ENCODE measurements around the gene ACAD10.
A peak's percentile ranks its signal among the peaks of the same experiment; 100 is the strongest.

ACAD10 gene

GRCh38 chr12:111685811-111686573 is at the start of gene ACAD10, which contains the start of gene BRAP:
TSS of gene ACAD10 (plus strand) at chr12:111686053. CDS start at chr12:111692710, 6,657 bp downstream.
TSS of gene BRAP (minus strand) at chr12:111685956. CDS start at chr12:111685792, 164 bp downstream.
- DNase-seq (ENCODE audit: low read depth, low spot score): peak; percentile 44
- no peaks in the 10 kb centered on the region for H3K9me3 ChIP-seq (ENCODE audit: low read depth, low read length)

DNA sequence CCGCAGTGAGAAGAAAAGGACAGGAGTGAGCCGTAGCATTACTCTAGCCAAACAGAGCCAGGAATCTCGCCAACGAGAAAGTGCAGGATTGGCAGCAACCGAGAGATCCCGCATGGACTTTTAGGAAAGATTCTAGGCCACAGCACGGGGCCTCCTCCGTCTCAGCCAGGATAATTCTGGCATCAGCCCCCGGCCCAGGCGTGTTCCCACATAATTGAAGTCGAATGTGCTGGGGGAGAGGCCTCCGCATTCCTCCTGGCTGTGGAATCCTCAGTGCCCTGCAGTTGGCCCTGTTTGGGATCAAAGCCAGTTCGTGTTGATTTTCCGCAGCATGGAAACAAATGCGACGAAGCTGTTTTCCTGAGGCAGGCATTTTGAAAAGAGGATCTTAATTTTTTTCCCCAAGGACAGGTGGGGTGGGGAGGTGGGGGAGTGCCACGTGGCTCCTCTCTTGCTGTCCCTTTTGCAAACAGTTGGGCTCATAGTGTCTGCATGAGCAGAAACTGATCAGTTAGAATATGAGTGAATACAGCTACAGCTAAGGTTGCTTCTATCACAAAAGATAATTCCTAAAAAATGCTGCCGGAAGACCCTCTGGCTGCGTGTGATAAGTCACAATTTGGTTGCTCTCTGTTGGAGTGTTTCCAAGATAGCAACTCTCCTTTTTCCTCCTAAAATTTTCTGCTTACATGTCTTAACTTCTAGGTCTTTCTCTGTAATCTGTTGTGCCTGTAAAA is 49.5 kb upstream of the ACAD10 start:
- peak overlapping the region; percentile 75 for H3K4me3 ChIP-seq
- peak; percentile 83 for TF ChIP-seq FOXP2 (optimal IDR thresholded peaks at IDR 0.05; ENCODE audit: control extremely low read depth, extremely low read length, insufficient read depth)
- TF ChIP-seq EZH2 (IDR thresholded peaks at IDR 0.05): no peak
- TF ChIP-seq POLR2AphosphoS5 (IDR thresholded peaks at IDR 0.05; ENCODE audit: borderline replicate concordance, low read depth, low read length): peak; percentile 40; the same call in 1 of the 2 replicates
- H3K9ac ChIP-seq (ENCODE audit: insufficient read length): peak overlapping the region; percentile 75
- peak overlapping the region; percentile 99 for H3K27ac ChIP-seq
- peak; percentile 82 for DNase-seq (ENCODE audit: low read depth, low spot score)
- no peaks in the 10 kb centered on the region for H3K9me3 ChIP-seq (ENCODE audit: low read depth, low read length)
- H3K36me3 ChIP-seq (ENCODE audit: insufficient read depth, low read length): no peaks in the 10 kb centered on the region

More at GRCh38 chr12:111685811-111686573, at the start of gene ACAD10, which contains the start of gene BRAP:
- peak within 1 kb of the TSS; percentile 96 for H3K4me3 ChIP-seq
- H3K27ac ChIP-seq: peak within 1 kb of the TSS; percentile 75; the same call in 1 of the 2 replicates
- TF ChIP-seq FOXP2 (optimal IDR thresholded peaks at IDR 0.05; ENCODE audit: control extremely low read depth, extremely low read length, insufficient read depth): no peak
- no peak for TF ChIP-seq EZH2 (IDR thresholded peaks at IDR 0.05)
- TF ChIP-seq POLR2AphosphoS5 (IDR thresholded peaks at IDR 0.05; ENCODE audit: borderline replicate concordance, low read depth, low read length): peak; percentile 97
- H3K36me3 ChIP-seq (ENCODE audit: insufficient read depth, low read length): peaks cover 19% of the 10 kb centered on the region
- peak within 1 kb of the TSS; percentile 97 for H3K9ac ChIP-seq (ENCODE audit: insufficient read length)

- no peak for DNase-seq (ENCODE audit: low read depth, low spot score)
- peaks cover 9% of the 10 kb centered on the region for H3K36me3 ChIP-seq (ENCODE audit: insufficient read depth, low read length)
- TF ChIP-seq FOXP2 (optimal IDR thresholded peaks at IDR 0.05; ENCODE audit: control extremely low read depth, extremely low read length, insufficient read depth): no peak
- no peak for TF ChIP-seq EZH2 (IDR thresholded peaks at IDR 0.05)
- no peak for TF ChIP-seq POLR2AphosphoS5 (IDR thresholded peaks at IDR 0.05; ENCODE audit: borderline replicate concordance, low read depth, low read length)
- H3K9me3 ChIP-seq (ENCODE audit: low read depth, low read length): no peaks in the 10 kb centered on the region
- no peak overlapping the region for H3K4me3 ChIP-seq
- H3K27ac ChIP-seq: peak overlapping the region; percentile 12; the same call in 1 of the 2 replicates
- H3K9ac ChIP-seq (ENCODE audit: insufficient read length): no peak overlapping the region
Observed at GRCh38 chr12:111638556-111638955, 47.3 kb upstream of the ACAD10 start.

- Histone ChIP-seq H3K36me3 (ENCODE audit: insufficient read depth, low read length) (peaks cover 21% of the 10 kb centered on the region), H3K9me3 (ENCODE audit: low read depth, low read length) (no peaks in the 10 kb centered on the region), H3K9ac (ENCODE audit: insufficient read length) (no peak overlapping the region), H3K27ac (no peak overlapping the region), H3K4me3 (no peak overlapping the region)
- TF ChIP-seq FOXP2 (optimal IDR thresholded peaks at IDR 0.05; ENCODE audit: control extremely low read depth, extremely low read length, insufficient read depth): no peak
- TF ChIP-seq EZH2 (IDR thresholded peaks at IDR 0.05): no peak
- no peak for TF ChIP-seq POLR2AphosphoS5 (IDR thresholded peaks at IDR 0.05; ENCODE audit: borderline replicate concordance, low read depth, low read length)
- DNase-seq (ENCODE audit: low read depth, low spot score): no peak
Observed at GRCh38 chr12:111640506-111640905, 45.3 kb upstream of the ACAD10 start.

GRCh38 chr12:111642681-111643426 is 43.0 kb upstream of the ACAD10 start:
- Histone ChIP-seq H3K9ac (ENCODE audit: insufficient read length) (no peak overlapping the region), H3K9me3 (ENCODE audit: low read depth, low read length) (no peaks in the 10 kb centered on the region), H3K4me3 (no peak overlapping the region), H3K36me3 (ENCODE audit: insufficient read depth, low read length) (peaks cover 40% of the 10 kb centered on the region), H3K27ac (peak overlapping the region; percentile 54; the same call in 1 of the 2 replicates)
- DNase-seq (ENCODE audit: low read depth, low spot score): no peak
- TF ChIP-seq POLR2AphosphoS5 (IDR thresholded peaks at IDR 0.05; ENCODE audit: borderline replicate concordance, low read depth, low read length) (no peak), FOXP2 (optimal IDR thresholded peaks at IDR 0.05; ENCODE audit: control extremely low read depth, extremely low read length, insufficient read depth) (no peak), EZH2 (IDR thresholded peaks at IDR 0.05) (no peak)

GRCh38 chr12:111643427-111643826 is 42.4 kb upstream of the ACAD10 start:
- Histone ChIP-seq H3K4me3 (no peak overlapping the region), H3K36me3 (ENCODE audit: insufficient read depth, low read length) (peaks cover 40% of the 10 kb centered on the region)
- TF ChIP-seq POLR2AphosphoS5 (IDR thresholded peaks at IDR 0.05; ENCODE audit: borderline replicate concordance, low read depth, low read length) (no peak), FOXP2 (optimal IDR thresholded peaks at IDR 0.05; ENCODE audit: control extremely low read depth, extremely low read length, insufficient read depth) (no peak), EZH2 (IDR thresholded peaks at IDR 0.05) (no peak)

GRCh38 chr12:111645433-111645832 is 40.4 kb upstream of the ACAD10 start:
- DNase-seq (ENCODE audit: low read depth, low spot score): no peak
- H3K36me3 ChIP-seq (ENCODE audit: insufficient read depth, low read length): peaks cover 53% of the 10 kb centered on the region
- TF ChIP-seq FOXP2 (optimal IDR thresholded peaks at IDR 0.05; ENCODE audit: control extremely low read depth, extremely low read length, insufficient read depth): no peak
- no peak overlapping the region for H3K4me3 ChIP-seq
- H3K27ac ChIP-seq: no peak overlapping the region
- no peaks in the 10 kb centered on the region for H3K9me3 ChIP-seq (ENCODE audit: low read depth, low read length)
- H3K9ac ChIP-seq (ENCODE audit: insufficient read length): no peak overlapping the region

More at GRCh38 chr12:111643427-111643826, 42.4 kb upstream of the ACAD10 start:
- Histone ChIP-seq H3K9ac (ENCODE audit: insufficient read length) (no peak overlapping the region), H3K27ac (0 out of 2 replicates have a peak overlapping the region, but pooled peaks have one; percentile 54), H3K9me3 (ENCODE audit: low read depth, low read length) (no peaks in the 10 kb centered on the region)
- no peak for DNase-seq (ENCODE audit: low read depth, low spot score)

All from SK-N-MC (cell line).